Measurements from ENCODE around the gene PAX5.
A peak's percentile ranks its signal among the peaks of the same experiment; 100 is the strongest.

PAX5 gene

GRCh38 chr9:36936498-36936831 is 97.6 kb downstream of the PAX5 start:
- FAIRE-seq: peak; percentile 81

GRCh38 chr9:36935768-36936497 is 98.1 kb downstream of the PAX5 start:
- DNase-seq (ENCODE audit: insufficient read length, low spot score) (no peak), FAIRE-seq (peak; percentile 63)

More at GRCh38 chr9:36936498-36936831, 97.6 kb downstream of the PAX5 start:
- DNase-seq (ENCODE audit: insufficient read length, low spot score): no peak

- DNase-seq (ENCODE audit: insufficient read length, low spot score) (no peak), FAIRE-seq (no peak)
These were observed 98.7 kb downstream of the PAX5 start for GRCh38 chr9:36935332-36935731.

GRCh38 chr9:36934478-36935065 is 99.5 kb downstream of the PAX5 start:
- DNase-seq (ENCODE audit: insufficient read length, low spot score): no peak
- no peak for FAIRE-seq

GRCh38 chr9:36933676-36934215 is 100.3 kb downstream of the PAX5 start:
- FAIRE-seq (no peak), DNase-seq (ENCODE audit: insufficient read length, low spot score) (no peak)

- DNase-seq (ENCODE audit: insufficient read length, low spot score): no peak
- FAIRE-seq: no peak
These were observed 101.9 kb downstream of the PAX5 start for GRCh38 chr9:36932198-36932597.

GRCh38 chr9:36930941-36931340 is 103.1 kb downstream of the PAX5 start:
- DNase-seq (ENCODE audit: insufficient read length, low spot score) (no peak), FAIRE-seq (no peak)

GRCh38 chr9:36929350-36929675 is 104.8 kb downstream of the PAX5 start:
- FAIRE-seq (no peak), DNase-seq (ENCODE audit: insufficient read length, low spot score) (no peak)

- FAIRE-seq (peak; percentile 82), DNase-seq (ENCODE audit: insufficient read length, low spot score) (no peak)
These were observed 105.3 kb downstream of the PAX5 start for GRCh38 chr9:36928670-36929349.

- DNase-seq (ENCODE audit: insufficient read length, low spot score) (no peak), FAIRE-seq (no peak)
These were observed 105.9 kb downstream of the PAX5 start for GRCh38 chr9:36928210-36928609.

- no peak for DNase-seq (ENCODE audit: insufficient read length, low spot score)
These were observed 109.2 kb downstream of the PAX5 start for GRCh38 chr9:36924757-36925432.

GRCh38 chr9:36924071-36924470 is 110.0 kb downstream of the PAX5 start:
- DNase-seq (ENCODE audit: insufficient read length, low spot score) (no peak), FAIRE-seq (no peak)

More at GRCh38 chr9:36924757-36925432, 109.2 kb downstream of the PAX5 start:
- FAIRE-seq: no peak

GRCh38 chr9:36923025-36923625 is 110.9 kb downstream of the PAX5 start:
- no peak for DNase-seq (ENCODE audit: insufficient read length, low spot score)
- FAIRE-seq: no peak

GRCh38 chr9:36922548-36922947 is 111.5 kb downstream of the PAX5 start:
- no peak for DNase-seq (ENCODE audit: insufficient read length, low spot score)

GRCh38 chr9:36914212-36914577 is 119.9 kb downstream of the PAX5 start:
- DNase-seq (ENCODE audit: insufficient read length, low spot score): no peak
- no peak for FAIRE-seq

More at GRCh38 chr9:36922548-36922947, 111.5 kb downstream of the PAX5 start:
- no peak for FAIRE-seq

- DNase-seq (ENCODE audit: insufficient read length, low spot score) (no peak), FAIRE-seq (no peak)
These were observed 120.5 kb downstream of the PAX5 start for GRCh38 chr9:36913393-36914211.

- no peak for DNase-seq (ENCODE audit: insufficient read length, low spot score)
These were observed 121.4 kb downstream of the PAX5 start for GRCh38 chr9:36912620-36913019.

GRCh38 chr9:36911601-36912412 is 122.3 kb downstream of the PAX5 start:
- FAIRE-seq (peak; percentile 54), DNase-seq (ENCODE audit: insufficient read length, low spot score) (no peak)

More at GRCh38 chr9:36912620-36913019, 121.4 kb downstream of the PAX5 start:
- no peak for FAIRE-seq

- DNase-seq (ENCODE audit: insufficient read length, low spot score): no peak
- FAIRE-seq: no peak
These were observed 123.0 kb downstream of the PAX5 start for GRCh38 chr9:36911037-36911436.

Measured in GM19239 (cell line).